Activated CD4-positive, CD25-positive, alpha-beta regulatory T cell treated with anti-CD3 and anti-CD28 coated beads, Interleukin-2, amount 50 U/mL, for 72 hours (primary cell): ENCODE results near the gene ARFRP1.
A peak's percentile ranks its signal among the peaks of the same experiment; 100 is the strongest.
"Not testable (repeated sequence)": the region's sequence is repeated elsewhere in the genome, so short reads cannot be mapped to it uniquely, and the experiment has no call there.

Source experiments
- DNase-seq: peaks from one replicate; pipeline ENCODE4 v3.0.0; 2021

The ARFRP1 gene

DNA sequence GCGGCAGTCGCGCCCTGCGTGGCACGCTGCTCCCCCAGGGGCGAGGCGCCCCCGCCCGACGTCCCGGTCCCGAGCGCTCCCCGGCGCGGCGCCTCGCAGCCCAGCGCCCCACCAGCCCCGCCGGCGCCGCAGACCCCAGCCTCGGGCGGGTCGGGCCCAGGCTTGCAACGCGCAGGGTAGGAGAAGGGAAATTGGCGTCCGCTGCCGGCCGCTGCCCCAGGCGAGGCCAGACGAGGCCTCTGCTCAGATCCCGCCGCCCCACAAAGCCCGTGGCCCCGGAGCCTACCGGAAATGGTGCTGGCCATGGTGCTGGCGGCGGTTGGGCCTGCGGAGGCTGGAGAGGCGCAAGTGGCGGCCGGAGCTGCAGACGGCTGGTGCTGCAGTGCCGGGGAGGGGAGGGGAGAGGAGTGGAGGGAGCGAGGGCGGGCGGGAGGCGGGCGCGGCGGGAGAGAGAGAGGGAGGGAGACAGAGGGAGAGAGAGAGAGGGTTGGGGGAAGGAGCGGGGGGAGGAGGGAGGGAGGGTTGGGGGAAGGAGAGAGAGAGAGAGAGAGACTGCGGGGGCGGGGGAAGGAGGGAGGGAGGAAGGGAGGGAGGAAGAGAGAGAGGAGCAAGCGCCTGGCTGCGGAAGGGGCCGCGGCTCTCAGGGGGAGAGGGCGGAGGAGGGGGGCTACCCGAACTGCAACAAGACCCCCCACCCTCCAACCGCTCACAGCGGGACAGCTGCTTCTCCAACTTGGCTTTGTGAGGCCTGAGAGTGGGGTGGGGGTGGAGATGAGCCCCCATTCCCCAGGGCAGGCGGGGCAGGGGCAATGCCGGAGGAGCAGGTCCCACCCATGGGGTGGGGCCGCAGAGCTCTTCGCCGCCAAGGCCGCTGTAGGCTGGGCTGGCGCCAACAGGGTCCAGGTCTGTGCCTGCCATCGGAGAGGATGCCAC, 54.5 kb downstream of the ARFRP1 start, which contains the start of gene STMN3:
Gene STMN3 (minus strand): TSS at position 384 of the 933 bp plus-strand sequence. CDS start 79 bp downstream, at position 305.
- DNase-seq = peak; percentile 77

DNA sequence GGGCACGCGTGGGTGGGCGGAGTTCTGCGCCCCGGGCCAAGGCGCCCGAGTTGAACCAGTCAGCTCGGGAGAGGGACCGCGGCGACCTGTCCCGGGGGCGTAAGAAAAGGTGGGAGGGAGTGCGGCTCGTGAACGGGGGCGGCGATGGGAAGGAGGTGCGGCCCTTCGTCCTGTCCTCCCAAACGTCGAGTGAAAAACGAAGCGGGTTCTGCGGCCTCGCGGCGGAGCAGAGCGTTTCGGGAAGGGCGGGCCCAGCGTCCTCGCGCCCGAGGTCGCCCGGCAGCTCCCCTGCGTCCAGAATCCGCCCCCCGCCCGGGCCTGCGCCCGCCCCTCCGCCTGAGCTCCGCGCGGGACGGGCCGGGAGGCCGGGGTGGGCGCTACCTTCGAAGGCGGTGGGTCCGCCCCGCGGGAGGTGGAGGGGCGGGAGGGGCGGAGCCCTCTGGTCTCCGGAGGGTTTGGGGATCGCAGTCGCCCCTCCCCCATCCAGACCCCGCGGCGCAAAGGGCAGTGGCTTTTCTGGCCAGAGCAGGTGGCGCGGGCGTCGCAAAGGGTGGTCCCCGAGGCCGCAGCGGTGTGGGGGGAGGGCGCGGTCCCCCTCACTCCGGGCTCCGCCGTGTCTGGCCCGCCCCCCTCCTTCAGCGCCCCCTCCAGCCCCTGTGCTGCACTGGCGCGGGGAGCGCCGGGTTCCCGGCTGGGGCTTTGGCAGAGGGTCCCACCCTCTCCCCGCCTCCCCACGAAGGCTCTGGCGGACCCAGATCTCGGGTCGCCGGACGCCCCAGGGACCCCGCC, 55.4 kb downstream of the ARFRP1 start:
- peak; percentile 37 for DNase-seq

DNA sequence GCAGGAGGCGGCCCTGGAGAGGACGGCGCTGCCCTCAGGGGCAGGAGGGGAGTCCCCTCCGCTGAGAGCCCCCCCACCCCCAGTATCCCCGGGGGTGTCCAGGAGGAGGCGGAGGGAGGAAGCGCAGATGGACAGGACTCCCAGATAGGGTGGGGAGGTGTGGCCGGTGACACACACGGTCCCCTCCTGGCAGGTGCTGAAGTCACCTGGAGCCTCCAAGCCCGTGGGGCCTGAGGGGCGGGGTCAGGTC, 55.9 kb downstream of the ARFRP1 start:
- no peak for DNase-seq

DNA sequence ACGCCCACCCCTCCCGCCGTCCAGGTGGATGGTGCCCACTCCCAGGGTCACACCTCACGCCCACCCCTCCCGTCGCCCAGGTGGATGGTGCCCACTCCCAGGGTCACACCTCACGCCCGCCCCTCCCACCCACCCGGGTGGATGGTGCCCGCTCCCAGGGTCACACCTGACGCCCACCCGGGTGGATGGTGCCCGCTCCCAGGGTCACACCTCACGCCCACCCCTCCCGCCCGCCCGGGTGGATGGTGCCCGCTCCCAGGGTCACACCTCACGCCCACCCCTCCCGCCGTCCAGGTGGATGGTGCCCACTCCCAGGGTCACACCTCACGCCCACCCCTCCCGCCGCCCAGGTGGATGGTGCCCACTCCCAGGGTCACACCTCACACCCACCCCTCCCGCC, 57.3 kb downstream of the ARFRP1 start:
- not testable (repeated sequence) for DNase-seq

DNA sequence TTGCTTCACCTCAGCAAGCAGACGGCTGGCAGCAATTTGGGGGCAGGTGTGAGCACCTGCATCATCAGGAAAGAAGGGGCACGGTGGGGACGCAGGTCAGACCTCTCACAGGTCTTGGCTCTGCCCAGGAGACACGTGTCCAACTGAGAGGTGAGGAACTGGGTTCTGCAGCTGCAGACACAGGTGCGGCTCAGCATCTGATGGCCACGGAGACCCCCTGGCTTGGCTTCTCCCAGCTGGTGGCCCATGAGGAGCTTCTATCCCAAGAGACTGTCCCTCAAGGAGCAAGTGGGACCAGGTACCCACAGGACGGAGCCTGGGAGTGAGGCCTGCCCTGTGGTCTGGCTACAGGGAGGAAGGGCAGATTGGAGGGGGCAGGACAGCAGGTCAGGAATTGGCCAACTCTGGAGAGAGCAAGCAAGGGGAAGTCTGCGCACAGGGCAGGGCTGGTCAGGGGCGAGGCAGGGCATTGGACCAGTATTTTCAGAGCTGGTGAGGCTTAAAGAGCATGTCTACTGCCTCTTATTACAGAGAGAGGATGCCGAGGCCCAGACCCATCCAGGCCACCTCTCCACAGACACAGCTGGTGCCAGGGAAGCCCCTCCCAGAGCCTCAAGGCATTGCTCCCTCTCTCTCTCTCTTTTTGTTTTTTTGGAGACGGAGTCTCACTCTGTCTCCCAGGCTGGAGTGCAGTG, 58.7 kb downstream of the ARFRP1 start:
- DNase-seq = no peak
